Activated gamma-delta T cell treated with Interleukin-2 at 50 U/mL for 16 hours (primary cell): ENCODE measurements around the gene GPR135.

Experiments used
- DNase-seq: peaks from one replicate; pipeline ENCODE4 v3.0.0-alpha.2; 2020

Gene GPR135

GRCh38 chr14:59422069-59422881, 42.9 kb downstream of the GPR135 start:
- DNase-seq = no peak

DNA sequence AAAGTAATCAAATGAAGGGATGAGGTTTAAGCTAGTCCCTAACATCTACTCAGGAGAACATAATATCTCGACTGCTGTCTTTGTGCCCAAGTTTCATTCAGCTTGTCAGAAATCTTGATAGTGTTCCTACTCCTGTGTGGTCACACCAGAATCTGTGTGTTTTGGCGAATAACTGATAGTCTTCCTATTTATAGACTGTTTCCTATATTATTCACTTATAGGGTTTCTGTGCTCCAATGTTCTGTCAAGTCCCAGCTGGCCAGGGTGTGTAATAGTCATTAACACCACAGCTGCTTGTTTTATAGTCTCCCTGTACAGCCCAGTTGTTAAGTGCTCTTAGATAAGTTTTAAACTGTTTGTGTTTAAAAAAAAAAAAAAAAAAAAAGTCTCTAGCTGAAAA, 45.9 kb downstream of the GPR135 start:
- DNase-seq = no peak

DNA sequence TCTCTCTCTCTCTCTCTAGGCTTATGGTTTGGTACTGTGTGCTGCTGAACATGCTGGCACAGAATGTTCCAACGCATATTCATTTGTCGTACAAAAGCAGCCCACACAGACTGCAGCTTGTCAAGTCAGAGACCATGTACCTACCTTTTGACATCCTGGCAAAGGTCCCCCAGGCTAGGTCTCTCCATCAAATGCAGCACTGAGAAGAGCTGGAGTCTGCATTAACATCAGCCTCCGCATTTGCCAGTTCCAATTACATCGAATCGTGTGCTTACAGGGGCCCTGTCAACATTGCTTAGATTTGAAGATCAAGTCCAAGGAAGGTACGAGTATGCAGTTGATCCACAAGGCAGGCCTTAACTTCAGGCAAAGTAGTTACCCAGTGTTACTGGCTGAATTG, 47.9 kb downstream of the GPR135 start:
- no peak for DNase-seq

DNA sequence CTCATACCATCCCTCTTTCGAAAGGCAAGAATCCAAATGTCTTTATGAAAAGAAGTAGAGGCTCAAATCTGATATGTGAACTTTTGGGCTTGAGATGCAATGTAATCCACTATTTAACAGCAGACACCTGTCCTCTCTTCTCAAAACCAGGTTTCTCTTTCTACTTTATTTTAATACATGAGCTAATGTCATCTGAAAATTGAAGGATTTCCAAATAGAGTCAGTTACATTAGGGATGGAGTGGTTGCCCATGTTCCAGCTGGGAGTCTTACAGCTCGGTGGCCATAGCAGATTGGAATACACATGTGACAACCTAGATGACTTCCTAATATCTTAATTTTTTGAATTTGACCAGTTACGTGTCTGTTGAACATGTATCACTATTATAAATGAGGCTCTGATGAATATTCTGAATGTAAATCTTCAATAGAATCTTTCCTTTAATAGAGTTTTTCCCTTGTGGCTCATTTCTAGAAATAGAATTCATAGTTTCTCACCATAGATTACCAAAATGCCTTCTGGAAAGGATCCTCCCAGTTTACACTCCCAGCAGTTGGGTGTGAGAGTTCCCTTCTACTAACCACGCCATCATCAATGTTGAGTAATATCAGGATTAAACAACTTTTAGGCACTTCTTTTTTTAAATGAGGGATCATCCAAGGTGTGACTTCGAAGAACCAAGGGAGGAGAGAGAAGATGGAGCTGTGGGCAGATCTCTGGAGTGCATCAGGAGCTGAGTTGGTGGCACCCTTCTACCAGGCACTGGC, 49.2 kb downstream of the GPR135 start:
- DNase-seq = no peak
